Muscle layer of duodenum (tissue), 2 donors: ENCODE measurements around the gene ARL6IP5.

Source experiments
- H3K27ac ChIP-seq: one replicate; pipeline ENCODE4 v1.7.0; 2013; ENCODE audit warnings: mild to moderate bottlenecking, low read length
- H3K27me3 ChIP-seq: one replicate; pipeline ENCODE4 v1.7.0; 2013; ENCODE audit warnings: low read depth, mild to moderate bottlenecking, control low read depth, low read length
- H3K36me3 ChIP-seq, 2 donors: one replicate each; pipeline ENCODE4 v1.7.0; 2013; ENCODE audit warnings: low read length in 2 of 2, control low read depth in 1 of 2, mild to moderate bottlenecking in 1 of 2; ENCODE audit not compliant: insufficient read depth in 2 of 2, control insufficient read depth in 1 of 2
- H3K4me1 ChIP-seq, 2 donors: one replicate each; pipeline ENCODE4 v1.7.0; 2013; ENCODE audit warnings: low read length in 2 of 2, mild to moderate bottlenecking in 2 of 2, control low read depth in 1 of 2, moderate library complexity in 1 of 2; ENCODE audit not compliant: insufficient read depth in 2 of 2, control insufficient read depth in 1 of 2
- H3K4me3 ChIP-seq, 2 donors: one replicate each; pipeline ENCODE4 v1.7.0; 2013; ENCODE audit warnings: low read length in 2 of 2, low read depth in 1 of 2, mild to moderate bottlenecking in 1 of 2
- H3K9me3 ChIP-seq, 2 donors: one replicate each; pipeline ENCODE4 v1.7.0; 2013; ENCODE audit warnings: low read length in 2 of 2, control low read depth in 1 of 2, mild to moderate bottlenecking in 1 of 2; ENCODE audit not compliant: control insufficient read depth in 1 of 2
- donor health status: healthy.

Gene ARL6IP5

GRCh38 chr3:69087030-69087791 lies 2.5 kb downstream of the ARL6IP5 start:
- Histone ChIP-seq H3K4me3 (peak overlapping the region; percentile 41 to 43), H3K4me1 (peaks cover 45 to 79% of the 10 kb centered on the region in 2 donors), H3K27ac (peak overlapping the region; percentile 69), H3K9me3 (no peaks in the 10 kb centered on the region), H3K36me3 (no peaks in the 10 kb centered on the region), H3K27me3 (no peaks in the 10 kb centered on the region)

- peak overlapping the region; percentile 42 for H3K27ac ChIP-seq
- H3K9me3 ChIP-seq = no peaks in the 10 kb centered on the region
- peaks cover 50 to 85% of the 10 kb centered on the region in 2 donors for H3K4me1 ChIP-seq
- H3K4me3 ChIP-seq = no peak overlapping the region
- H3K27me3 ChIP-seq = no peaks in the 10 kb centered on the region
- no peaks in the 10 kb centered on the region for H3K36me3 ChIP-seq
Measured at GRCh38 chr3:69088063-69088462, 3.3 kb downstream of the ARL6IP5 start.

GRCh38 chr3:69090021-69090420 lies 5.3 kb downstream of the ARL6IP5 start:
- H3K27me3 ChIP-seq = no peaks in the 10 kb centered on the region
- H3K36me3 ChIP-seq = peaks cover 3% of the 10 kb centered on the region in 2 donors
- H3K27ac ChIP-seq = peak overlapping the region; percentile 61
- peaks cover 53 to 88% of the 10 kb centered on the region in 2 donors for H3K4me1 ChIP-seq
- H3K9me3 ChIP-seq = no peaks in the 10 kb centered on the region
- no peak overlapping the region for H3K4me3 ChIP-seq

GRCh38 chr3:69091389-69092029 lies 6.8 kb downstream of the ARL6IP5 start:
- H3K27ac ChIP-seq = peak overlapping the region; percentile 72
- no peaks in the 10 kb centered on the region for H3K9me3 ChIP-seq
- no peaks in the 10 kb centered on the region for H3K27me3 ChIP-seq
- peaks cover 3% of the 10 kb centered on the region in 2 donors for H3K36me3 ChIP-seq
- H3K4me1 ChIP-seq = peaks cover 53 to 92% of the 10 kb centered on the region in 2 donors
- H3K4me3 ChIP-seq = no peak overlapping the region

- peak overlapping the region; percentile 12 to 13 for H3K4me3 ChIP-seq
- H3K36me3 ChIP-seq = peaks cover 3% of the 10 kb centered on the region in 2 donors
- H3K4me1 ChIP-seq = peaks cover 53 to 89% of the 10 kb centered on the region in 2 donors
- H3K27me3 ChIP-seq = no peaks in the 10 kb centered on the region
- H3K27ac ChIP-seq = peak overlapping the region; percentile 72
- H3K9me3 ChIP-seq = no peaks in the 10 kb centered on the region
Measured at GRCh38 chr3:69092030-69092516, 7.3 kb downstream of the ARL6IP5 start.

GRCh38 chr3:69094467-69095205 lies 9.9 kb downstream of the ARL6IP5 start:
- peaks cover 31 to 71% of the 10 kb centered on the region in 2 donors for H3K4me1 ChIP-seq
- H3K27ac ChIP-seq = peak overlapping the region; percentile 33
- H3K36me3 ChIP-seq = peaks cover 3% of the 10 kb centered on the region in 2 donors
- H3K9me3 ChIP-seq = no peaks in the 10 kb centered on the region
- H3K27me3 ChIP-seq = no peaks in the 10 kb centered on the region
- peak overlapping the region in 1 of 2 donors; percentile 22 for H3K4me3 ChIP-seq

- Histone ChIP-seq H3K27ac (peak overlapping the region; percentile 56), H3K4me3 (no peak overlapping the region), H3K36me3 (peaks cover 3% of the 10 kb centered on the region in 2 donors), H3K9me3 (no peaks in the 10 kb centered on the region), H3K4me1 (peaks cover 30 to 61% of the 10 kb centered on the region in 2 donors), H3K27me3 (no peaks in the 10 kb centered on the region)
Measured at GRCh38 chr3:69095636-69096035, 10.9 kb downstream of the ARL6IP5 start.

GRCh38 chr3:69096299-69096698 lies 11.6 kb downstream of the ARL6IP5 start:
- Histone ChIP-seq H3K4me1 (peaks cover 30 to 54% of the 10 kb centered on the region in 2 donors), H3K4me3 (no peak overlapping the region), H3K27me3 (no peaks in the 10 kb centered on the region), H3K9me3 (no peaks in the 10 kb centered on the region), H3K36me3 (peaks cover 3% of the 10 kb centered on the region in 2 donors), H3K27ac (peak overlapping the region; percentile 56)

GRCh38 chr3:69097407-69098086 lies 12.8 kb downstream of the ARL6IP5 start:
- Histone ChIP-seq H3K27me3 (no peaks in the 10 kb centered on the region), H3K36me3 (peaks cover 10 to 13% of the 10 kb centered on the region in 2 donors), H3K27ac (no peak overlapping the region), H3K4me3 (no peak overlapping the region), H3K4me1 (peaks cover 21 to 41% of the 10 kb centered on the region in 2 donors), H3K9me3 (no peaks in the 10 kb centered on the region)

GRCh38 chr3:69099576-69099975 lies 14.8 kb downstream of the ARL6IP5 start:
- Histone ChIP-seq H3K27ac (no peak overlapping the region), H3K27me3 (no peaks in the 10 kb centered on the region), H3K36me3 (peaks cover 28 to 30% of the 10 kb centered on the region in 2 donors), H3K4me1 (peaks cover 5 to 21% of the 10 kb centered on the region in 2 donors), H3K4me3 (no peak overlapping the region), H3K9me3 (no peaks in the 10 kb centered on the region)
